Measurements from ENCODE around the gene COQ10A. TPM values are rescaled to one million over a fixed set of nuclear protein-coding genes. Genes with fewer than 3 reads are reported as not detected.

Gene COQ10A
- total and polyA plus RNA-seq, 2 of the 13 experiments (the other 11 are each of a cell fraction or from before 2014, with no cell fraction given): 21.0 to 37.3 TPM

DNA sequence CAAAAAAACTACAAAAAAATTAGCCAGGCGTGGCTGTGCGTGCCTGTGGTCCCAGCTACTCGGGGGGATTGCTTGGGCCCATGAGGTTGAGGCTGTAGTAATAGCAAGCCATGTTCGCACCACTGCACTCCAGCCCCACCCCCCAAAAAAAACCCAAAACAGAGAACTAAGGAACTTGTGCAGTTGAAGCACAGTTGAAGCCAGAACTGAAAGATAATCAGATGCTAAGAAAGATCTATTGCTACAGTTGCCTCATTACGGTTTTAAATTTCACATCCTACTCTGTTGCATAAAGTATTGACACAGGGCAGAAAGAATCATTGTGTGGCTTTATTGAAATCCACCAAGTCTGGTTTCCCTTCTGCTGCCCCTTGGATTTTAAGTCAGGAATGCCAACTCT is 29.6 kb downstream of the COQ10A start (continued):
- TF ChIP-seq, protein P1, sequence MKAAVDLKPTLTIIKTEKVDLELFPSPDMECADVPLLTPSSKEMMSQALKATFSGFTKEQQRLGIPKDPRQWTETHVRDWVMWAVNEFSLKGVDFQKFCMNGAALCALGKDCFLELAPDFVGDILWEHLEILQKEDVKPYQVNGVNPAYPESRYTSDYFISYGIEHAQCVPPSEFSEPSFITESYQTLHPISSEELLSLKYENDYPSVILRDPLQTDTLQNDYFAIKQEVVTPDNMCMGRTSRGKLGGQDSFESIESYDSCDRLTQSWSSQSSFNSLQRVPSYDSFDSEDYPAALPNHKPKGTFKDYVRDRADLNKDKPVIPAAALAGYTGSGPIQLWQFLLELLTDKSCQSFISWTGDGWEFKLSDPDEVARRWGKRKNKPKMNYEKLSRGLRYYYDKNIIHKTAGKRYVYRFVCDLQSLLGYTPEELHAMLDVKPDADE (CRISPR knock-in tag; IDR thresholded peaks at IDR 0.05): no peak
- TF ChIP-seq SSRP1 (CRISPR knock-in tag; IDR thresholded peaks at IDR 0.05) (no peak), ZSCAN30 (CRISPR knock-in tag; IDR thresholded peaks at IDR 0.05) (no peak), CEBPG (CRISPR knock-in tag; IDR thresholded peaks at IDR 0.05) (peak; percentile 58), FOXA3 (CRISPR knock-in tag; IDR thresholded peaks at IDR 0.05) (0 out of 2 replicates have a peak, but pooled peaks have one; percentile 12), ZNF460 (CRISPR knock-in tag; IDR thresholded peaks at IDR 0.05; ENCODE audit: borderline replicate concordance) (no peak), MIER3 (CRISPR knock-in tag; IDR thresholded peaks at IDR 0.05; ENCODE audit: borderline replicate concordance) (no peak), ZNF652 (CRISPR knock-in tag; IDR thresholded peaks at IDR 0.05; ENCODE audit: borderline replicate concordance, low read depth) (no peak), KDM1A (CRISPR knock-in tag; IDR thresholded peaks at IDR 0.05) (no peak), SIX1 (CRISPR knock-in tag; IDR thresholded peaks at IDR 0.05; ENCODE audit: borderline replicate concordance) (peak; percentile 74; the same call in 1 of the 2 replicates), HNRNPH1 (optimal IDR thresholded peaks at IDR 0.05; ENCODE audit: low read depth, low read length) (no peak), ARID2 (CRISPR knock-in tag; IDR thresholded peaks at IDR 0.05; ENCODE audit: borderline replicate concordance) (no peak), ZNF543 (CRISPR knock-in tag; IDR thresholded peaks at IDR 0.05) (no peak), ZNF367 (CRISPR knock-in tag; IDR thresholded peaks at IDR 0.05; ENCODE audit: borderline replicate concordance) (no peak), NCOA5 (CRISPR knock-in tag; IDR thresholded peaks at IDR 0.05) (no peak)
- TF ChIP-seq, protein P2, sequence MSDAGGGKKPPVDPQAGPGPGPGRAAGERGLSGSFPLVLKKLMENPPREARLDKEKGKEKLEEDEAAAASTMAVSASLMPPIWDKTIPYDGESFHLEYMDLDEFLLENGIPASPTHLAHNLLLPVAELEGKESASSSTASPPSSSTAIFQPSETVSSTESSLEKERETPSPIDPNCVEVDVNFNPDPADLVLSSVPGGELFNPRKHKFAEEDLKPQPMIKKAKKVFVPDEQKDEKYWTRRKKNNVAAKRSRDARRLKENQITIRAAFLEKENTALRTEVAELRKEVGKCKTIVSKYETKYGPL (CRISPR knock-in tag; IDR thresholded peaks at IDR 0.05): no peak
- TF ChIP-seq, protein P3, sequence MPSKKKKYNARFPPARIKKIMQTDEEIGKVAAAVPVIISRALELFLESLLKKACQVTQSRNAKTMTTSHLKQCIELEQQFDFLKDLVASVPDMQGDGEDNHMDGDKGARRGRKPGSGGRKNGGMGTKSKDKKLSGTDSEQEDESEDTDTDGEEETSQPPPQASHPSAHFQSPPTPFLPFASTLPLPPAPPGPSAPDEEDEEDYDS (CRISPR knock-in tag; IDR thresholded peaks at IDR 0.05): no peak

All from HepG2 (cell line).